ENCODE measurements around the gene RDH5.

GRCh38 chr12:55726971-55727370 is 6.8 kb downstream of the RDH5 start:
- TF ChIP-seq YY1 (IDR thresholded peaks at IDR 0.05; ENCODE audit: extremely low read depth, insufficient replicate concordance, low read depth, low read length): no peak
- TF ChIP-seq EZH2 (IDR thresholded peaks at IDR 0.05): no peak
- TF ChIP-seq ZBTB33 (IDR thresholded peaks at IDR 0.05; ENCODE audit: extremely low read depth, insufficient replicate concordance, low read length): no peak
- TF ChIP-seq CTCF (IDR thresholded peaks at IDR 0.05 in 2 of 3, conservative IDR thresholded peaks at IDR 0.05 in 1 of 3; ENCODE audit: borderline replicate concordance in 1 of 3, insufficient read depth in 1 of 3, low read depth in 2 of 3, low read length in 2 of 3): no peak
- TF ChIP-seq SP1 (IDR thresholded peaks at IDR 0.05; ENCODE audit: low read depth): no peak
- no peak for TF ChIP-seq SIN3A (IDR thresholded peaks at IDR 0.05; ENCODE audit: low read depth)
- TF ChIP-seq POLR2A (IDR thresholded peaks at IDR 0.05; ENCODE audit: borderline replicate concordance, extremely low read depth, insufficient read depth, insufficient read length): no peak
- no peak for TF ChIP-seq ZNF274 (IDR thresholded peaks at IDR 0.05; ENCODE audit: low read depth, low read length)
- no peak for TF ChIP-seq EZH2phosphoT487 (IDR thresholded peaks at IDR 0.05; ENCODE audit: borderline replicate concordance)
- TF ChIP-seq, protein P1, sequence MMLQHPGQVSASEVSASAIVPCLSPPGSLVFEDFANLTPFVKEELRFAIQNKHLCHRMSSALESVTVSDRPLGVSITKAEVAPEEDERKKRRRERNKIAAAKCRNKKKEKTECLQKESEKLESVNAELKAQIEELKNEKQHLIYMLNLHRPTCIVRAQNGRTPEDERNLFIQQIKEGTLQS (IDR thresholded peaks at IDR 0.05): no peak
- TF ChIP-seq, protein P2, sequence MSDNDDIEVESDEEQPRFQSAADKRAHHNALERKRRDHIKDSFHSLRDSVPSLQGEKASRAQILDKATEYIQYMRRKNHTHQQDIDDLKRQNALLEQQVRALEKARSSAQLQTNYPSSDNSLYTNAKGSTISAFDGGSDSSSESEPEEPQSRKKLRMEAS (IDR thresholded peaks at IDR 0.05): no peak
- TF ChIP-seq REST (IDR thresholded peaks at IDR 0.05; ENCODE audit: low read depth): no peak
- TF ChIP-seq POLR2AphosphoS5 (IDR thresholded peaks at IDR 0.05; ENCODE audit: low read depth, low read length): no peak
